Dedifferentiated amniotic fluid mesenchymal stem cell (primary cell): ENCODE measurements around the gene SMIM5.
"Not testable (repeated sequence)": the region's sequence is repeated elsewhere in the genome, so short reads cannot be mapped to it uniquely, and the experiment has no call there.

Source experiments
- DNase-seq: peaks from one replicate; pipeline ENCODE4 v3.0.0-alpha.2; 2016; ENCODE audit errors: extremely low spot score

SMIM5 gene, protein sequence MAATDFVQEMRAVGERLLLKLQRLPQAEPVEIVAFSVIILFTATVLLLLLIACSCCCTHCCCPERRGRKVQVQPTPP

DNA sequence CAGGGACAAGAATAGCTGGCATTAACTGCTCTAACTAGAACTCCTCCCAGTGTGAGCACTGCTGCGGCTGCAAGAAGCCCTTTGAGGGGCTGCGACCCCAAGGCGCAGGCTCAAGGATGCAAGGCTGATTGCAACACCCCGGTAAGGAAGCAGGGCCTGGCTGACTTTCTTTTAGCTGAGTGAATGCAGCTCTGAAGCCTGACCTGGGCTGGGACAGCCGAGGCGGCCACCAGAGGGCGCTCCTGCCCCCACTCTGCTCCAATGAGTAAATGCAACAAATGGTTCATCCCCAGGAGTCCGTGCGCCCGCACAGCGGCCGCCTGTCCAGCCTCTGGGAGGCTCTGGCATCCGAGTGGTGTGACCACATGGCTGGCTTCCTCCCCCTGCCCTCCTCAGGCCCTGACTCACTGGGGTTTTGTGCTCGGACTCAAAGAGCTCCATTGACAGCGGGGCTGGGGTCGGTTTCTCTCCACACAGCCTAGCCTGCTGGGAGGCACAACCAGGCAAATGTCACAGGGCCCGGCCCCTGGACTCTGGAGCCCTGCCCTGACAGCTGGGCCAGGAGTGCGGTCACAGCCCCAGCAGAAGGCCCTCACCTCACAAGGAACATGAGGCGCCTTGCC, at the start of gene SMIM5:
TSS of gene SMIM5 (plus strand) at position 572 of the 623 bp plus-strand sequence. CDS start 6,768 bp downstream, outside the sequence.
- peak; percentile 69 for DNase-seq

DNA sequence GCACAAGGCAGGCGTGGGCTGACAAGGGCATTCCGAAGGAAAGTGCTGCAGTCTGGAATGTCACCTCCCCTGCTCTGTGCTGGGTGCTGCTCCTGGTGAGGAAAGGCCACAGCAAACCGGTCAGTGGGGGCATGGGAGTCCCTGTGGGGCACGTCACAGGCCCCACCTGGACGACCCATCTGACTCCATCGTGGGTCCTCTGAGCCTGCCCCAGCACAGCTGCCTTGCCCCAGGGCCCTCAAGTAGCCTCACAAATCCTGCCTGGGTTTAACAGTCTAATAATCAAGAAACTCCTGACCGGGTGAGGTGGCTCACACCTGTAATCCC, 48.4 kb upstream of the SMIM5 start:
- DNase-seq: no peak

DNA sequence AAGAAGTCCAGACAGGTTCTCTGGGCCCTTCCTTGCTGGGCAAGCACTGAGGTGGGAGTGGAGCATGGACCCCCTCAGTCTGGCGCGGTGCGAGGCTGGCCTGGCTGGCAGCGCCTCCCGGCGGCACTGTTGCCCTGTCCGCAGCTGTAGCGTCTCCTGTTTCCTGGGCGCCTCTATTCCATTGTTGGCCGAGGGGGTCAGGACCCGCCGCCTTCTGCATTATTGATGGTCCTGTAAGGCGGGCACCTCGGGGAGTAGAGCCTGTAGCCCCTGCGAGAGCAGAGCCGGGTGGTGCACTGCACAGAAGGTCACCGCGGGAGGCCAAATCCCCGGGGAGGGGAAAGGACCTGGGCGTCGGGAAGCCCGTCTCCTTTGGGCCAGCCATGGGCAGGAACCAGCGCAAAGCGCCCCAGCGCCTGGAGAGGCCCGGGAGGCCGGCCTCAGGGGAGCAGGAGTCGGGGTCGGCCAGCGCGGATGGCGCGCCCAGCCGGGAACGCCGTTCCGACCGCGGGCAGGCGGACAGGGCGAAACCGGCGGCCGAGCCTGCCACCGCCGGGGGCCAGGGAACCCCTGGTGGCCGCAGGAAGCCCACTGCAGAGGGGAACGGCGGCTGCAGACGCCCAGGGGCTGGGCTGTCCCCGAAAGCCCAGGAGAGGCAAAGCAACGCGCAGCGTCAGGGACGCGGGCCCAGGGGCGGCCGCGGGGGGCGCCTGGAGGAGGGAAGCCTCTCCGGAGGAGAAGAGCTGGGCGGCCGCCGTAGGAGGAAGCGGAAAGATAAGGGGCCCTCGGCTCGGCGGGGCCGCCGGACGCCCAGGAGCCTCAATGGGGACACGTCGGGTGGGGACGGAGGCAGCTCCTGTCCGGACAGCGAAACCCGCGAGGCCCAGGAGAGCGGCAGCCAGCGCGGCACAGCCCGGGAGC, 45.3 kb upstream of the SMIM5 start, which contains the start of gene MYO15B:
TSS of gene MYO15B (plus strand) at position 126 of the 921 bp plus-strand sequence. CDS start at position 384, 258 bp downstream.
- no peak for DNase-seq

DNA sequence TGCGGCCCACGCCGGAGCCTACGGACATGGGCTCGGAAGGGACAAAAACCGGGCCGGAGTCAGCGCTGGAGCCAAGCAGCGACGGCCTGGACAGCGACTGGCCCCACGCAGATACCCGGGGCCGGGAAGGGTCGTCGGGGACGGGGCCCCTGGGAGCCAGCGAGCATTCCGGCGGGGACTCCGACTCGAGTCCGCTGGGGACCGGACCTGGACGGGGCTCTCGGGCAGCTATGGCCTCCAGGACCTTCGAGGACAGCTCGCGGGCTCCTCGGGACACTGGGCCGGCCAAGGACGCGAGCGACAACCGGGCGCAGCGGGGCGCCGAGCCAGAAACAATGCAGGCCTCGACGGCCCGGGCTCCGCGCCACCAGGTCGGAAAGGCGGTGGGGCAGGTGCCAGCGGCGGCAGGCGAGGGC, 44.6 kb upstream of the SMIM5 start:
- no peak for DNase-seq

DNA sequence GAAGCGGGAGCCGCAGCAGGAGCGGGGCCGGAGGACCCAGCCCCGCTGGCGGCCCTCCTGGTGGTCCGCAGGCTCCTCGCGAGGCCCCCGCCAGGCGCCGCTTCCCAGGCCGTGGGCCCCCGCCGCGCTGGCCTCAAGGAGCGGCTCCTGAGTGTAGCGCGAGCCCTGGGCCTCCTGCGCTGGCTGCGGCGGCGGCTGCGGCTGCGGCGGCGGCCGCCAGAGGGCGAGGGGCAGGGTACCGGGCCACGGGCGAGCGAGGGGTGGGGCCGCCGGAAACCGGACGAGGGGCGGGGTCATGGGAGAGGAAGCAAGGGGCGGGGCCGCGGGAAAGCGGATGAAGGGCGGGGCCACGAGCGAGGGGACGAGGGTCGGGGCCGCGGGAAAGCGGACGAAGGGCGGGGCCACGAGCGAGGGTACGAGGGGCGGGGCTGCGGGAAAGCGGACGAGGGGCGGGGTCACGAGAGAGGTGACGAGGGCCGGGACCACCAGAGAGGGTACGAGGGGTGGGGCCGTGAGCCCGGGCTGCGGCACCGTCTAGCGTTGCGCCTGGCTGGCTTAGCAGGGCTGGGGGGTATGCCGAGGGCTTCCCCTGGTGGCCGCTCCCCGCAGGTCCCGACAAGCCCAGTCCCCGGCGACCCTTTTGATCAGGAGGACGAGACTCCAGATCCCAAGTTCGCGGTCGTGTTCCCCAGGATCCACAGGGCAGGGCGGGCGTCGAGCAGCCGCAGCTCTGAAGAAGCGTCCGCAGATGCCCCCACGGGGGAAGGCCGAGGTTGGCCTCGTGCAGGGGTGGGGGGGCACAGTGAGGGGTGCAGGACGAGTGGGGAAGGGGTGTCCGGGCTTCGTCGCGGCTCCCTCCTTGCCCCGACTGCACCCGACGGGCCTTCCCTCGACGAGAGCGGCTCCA, 44.0 kb upstream of the SMIM5 start:
- peak; percentile 68 for DNase-seq

DNA sequence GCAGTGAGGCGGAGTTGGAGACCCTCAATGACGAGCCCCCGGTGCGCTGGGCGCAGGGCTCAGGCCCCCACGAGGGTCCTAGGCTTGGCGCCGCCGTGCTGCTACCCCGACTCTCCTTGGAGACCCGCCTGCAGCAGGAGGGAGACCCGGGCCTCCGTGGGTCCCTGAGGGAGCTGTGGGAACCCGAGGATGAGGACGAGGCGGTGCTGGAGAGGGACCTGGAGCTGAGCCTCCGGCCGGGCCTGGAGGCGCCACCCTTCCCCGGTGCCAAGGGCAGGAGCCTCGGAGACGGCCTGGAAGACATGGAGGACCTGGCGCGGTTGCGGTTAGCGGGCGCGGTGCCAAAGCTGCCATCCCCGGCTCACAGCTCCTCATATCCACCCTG, 43.3 kb upstream of the SMIM5 start:
- DNase-seq: no peak

DNA sequence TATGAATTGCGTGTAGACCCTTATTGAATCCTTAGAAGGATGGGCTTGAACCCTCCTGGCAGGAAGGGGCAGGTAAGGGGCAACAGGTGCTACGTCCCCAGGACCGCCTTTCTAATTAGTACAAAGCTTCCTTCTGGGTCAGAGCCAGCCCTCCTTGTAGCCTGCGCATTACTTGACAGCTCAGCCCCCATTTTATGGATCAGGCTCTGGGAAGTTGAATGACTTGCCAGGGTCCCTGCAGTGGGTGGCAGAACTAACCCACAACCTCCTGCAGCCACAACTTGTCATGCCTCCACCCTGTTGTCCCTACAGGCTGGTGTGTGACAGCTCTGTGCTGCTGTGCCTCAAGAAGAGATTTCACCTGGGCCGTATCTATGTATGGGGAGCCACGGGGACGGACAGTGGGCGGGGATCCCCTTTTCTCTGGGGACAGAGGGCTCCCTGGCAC, 42.9 kb upstream of the SMIM5 start:
- DNase-seq: no peak

DNA sequence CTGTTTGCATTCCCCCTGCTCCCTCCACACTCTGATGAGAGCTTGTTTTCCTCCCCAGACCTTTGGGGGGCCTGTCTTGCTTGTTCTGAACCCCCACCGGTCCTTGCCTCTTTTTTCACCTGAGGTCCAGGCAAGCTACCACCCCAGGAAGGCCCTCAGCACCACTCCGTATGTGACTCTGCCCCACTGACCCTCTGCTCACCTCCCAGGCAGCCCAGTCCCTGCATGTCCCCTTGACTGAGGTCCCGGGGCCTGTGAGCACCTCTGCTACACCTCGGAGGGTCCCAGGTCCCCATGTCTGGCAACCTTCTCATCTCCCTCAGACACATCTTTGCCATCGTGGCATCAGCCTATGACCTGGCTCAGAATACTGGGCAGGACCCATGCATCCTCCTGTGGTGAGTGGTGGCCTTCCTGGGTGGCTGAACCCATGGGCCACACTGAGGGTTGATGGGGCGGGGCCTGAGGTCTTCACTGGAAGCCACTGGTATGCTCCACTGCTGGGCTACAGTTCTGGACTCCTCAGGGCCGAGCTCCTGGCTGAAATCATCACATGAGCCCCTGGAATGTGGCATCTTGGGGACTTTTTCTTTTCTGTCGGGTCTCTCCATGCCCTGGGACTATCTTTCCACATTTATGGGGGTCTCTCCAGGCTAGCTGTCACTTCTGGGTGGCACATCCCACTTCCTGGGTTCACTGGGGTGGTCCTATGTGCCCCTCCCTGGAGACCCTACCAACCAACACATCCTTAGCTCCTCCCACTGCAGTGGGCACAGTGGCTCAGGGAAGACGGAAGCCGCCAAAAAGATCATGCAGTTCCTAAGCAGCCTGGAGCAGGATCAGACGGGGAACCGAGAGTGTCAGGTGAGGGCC, 42.1 kb upstream of the SMIM5 start:
- no peak for DNase-seq

DNA sequence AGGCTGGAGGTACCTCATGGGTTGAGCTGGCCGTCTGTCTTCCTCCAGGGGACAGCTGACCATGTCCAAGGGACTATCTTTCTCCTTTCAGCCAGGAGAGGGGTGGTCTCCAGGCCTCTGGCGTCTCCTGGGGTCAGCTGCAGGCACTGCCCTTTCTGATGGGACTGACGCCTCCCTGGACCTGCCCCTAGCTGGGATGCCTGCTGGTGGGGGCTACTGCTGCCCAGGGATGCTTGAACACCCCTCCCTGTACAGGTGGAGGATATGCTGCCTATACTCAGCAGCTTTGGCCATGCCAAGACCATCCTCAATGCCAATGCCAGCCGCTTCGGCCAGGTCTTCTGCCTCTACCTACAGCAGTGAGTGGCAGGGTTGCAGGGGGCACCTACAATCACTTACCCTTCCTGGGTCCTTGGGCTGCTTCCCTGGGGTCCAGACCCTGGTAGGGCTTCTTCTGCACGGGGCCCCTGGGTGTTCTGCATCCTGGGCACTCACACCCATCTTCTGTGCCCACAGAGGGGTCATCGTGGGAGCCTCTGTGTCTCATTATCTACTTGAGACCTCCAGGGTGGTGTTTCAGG, 41.4 kb upstream of the SMIM5 start:
- no peak for DNase-seq

DNA sequence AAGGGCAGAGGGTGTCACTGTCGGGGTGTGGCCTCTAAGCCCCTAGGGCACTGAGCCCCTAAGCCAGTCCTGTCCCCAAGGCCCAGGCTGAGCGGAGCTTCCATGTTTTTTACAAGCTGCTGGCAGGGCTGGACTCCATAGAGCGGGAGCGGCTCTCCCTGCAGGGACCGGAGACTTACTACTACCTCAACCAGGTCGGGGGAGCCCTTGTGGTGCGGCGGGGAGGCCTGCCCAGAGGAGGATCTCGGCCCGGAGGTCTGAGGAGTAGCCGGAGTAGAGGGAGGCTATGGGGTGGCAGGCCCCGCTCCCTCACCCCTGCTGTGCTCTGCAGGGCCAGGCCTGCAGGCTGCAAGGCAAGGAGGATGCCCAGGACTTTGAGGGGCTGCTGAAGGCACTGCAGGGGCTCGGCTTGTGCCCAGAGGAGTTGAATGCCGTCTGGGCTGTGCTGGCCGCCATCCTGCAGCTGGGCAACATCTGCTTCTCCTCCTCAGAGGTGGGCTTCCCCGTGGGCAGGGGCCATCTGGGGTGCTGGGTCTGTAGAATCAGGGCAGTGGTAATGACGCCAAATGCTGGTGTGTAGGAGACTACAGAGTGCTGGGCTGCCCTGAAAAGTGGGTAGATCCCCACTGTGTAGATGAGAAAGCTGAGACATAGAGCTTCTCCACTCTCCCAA, 40.8 kb upstream of the SMIM5 start:
- DNase-seq: no peak

DNA sequence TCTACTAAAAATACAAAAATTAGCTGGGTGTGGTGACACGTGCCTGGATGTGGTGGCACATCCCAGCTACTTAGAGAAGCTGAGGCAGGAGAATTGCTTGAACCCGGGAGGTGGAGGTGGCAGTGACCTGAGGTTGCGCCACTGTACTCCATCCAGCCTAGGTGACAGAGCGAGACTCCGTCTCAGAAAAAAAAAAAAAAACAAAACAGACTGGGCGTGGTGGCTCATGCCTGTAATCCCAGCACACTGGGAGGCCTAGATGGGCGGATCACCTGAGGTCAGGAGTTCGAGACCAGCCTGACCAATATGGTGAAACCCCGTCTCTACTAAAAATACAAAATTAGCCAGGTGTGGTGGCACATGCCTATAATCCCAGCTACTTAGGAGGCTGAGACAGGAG, 39.8 kb upstream of the SMIM5 start:
- DNase-seq: not testable (repeated sequence)

DNA sequence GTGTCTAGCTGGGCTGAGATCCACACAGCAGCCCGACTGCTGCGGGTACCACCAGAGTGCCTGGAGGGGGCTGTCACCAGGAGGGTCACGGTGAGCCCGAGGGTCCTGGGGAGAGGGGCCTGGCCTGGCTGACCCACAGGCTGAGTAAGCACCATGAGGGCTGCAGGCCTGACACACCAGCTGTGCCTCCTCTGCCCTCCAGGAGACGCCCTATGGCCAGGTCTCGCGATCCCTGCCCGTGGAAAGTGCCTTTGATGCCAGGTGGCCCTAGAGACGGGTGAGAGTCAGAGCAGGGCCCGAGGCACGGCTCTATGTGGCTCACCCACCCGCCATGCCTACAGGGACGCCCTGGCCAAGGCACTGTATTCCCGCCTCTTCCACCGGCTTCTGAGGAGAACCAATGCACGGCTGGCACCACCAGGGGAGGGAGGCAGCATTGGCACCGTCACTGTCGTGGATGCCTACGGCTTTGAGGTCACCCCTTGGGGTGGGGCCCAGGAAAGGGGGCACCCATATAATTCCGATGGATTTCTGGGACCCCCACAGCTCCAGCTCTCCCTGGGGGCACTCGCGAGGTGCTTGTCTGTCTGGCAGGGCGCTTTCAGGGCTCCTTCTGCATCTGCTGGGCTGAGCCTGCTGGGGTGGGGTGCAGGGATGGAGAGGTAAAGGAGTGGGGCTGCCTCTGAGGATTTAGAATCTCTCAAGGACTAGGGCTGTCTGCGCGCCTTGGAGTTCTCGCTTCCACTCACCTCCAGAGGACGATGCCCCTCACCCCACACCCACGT, 38.5 kb upstream of the SMIM5 start:
- DNase-seq: no peak

DNA sequence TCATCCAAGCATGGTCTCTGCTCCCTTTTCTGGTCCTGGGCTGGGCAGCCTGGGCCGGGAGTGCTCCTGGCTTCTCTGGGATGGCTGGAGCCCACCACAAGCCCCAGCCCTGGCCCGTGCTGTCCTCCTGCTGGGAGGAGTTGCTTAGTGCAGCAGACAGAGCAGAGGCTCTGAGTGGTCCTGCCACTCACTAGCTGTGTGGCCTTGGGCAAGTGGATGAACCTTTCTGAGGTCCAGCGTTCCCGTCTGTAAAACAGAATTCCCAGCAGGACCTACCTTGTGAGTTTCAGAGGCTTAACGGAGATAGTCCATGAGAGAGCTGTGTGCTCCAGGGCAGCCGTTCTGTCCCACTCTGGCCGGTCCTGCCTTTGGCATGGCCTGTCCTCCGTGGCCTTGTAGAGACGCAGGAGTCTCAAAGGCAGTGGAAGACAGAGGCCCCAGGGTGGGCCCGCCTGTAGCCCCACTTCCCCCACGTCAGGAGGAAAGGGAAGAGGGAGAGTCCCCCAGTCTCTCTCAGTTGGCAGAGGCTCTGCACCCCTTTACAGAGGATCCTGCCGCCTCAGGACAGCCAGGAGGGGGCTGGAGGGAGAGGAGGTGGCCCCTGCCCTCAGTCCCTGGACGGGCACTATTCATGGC, 37.8 kb upstream of the SMIM5 start:
- DNase-seq: no peak

DNA sequence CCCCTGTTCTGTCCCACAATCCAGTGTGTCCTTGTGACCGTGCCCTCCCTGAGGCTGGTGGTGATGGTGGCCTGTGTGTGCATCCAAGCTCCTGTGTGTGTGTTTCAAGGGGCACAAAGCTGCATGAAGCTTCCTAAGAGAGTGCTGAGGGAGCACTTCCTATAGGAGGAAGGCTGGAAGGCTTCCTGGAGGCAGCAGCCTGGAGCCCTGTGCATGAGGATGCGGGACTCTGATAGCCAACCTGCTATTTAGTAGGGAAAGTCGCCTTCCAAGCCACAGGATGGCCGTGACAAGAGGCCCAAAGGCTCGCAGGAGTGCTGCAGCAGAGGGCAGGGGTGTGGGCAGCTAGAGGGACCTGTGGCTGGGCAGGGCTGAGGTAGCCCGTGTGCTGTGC, 37.3 kb upstream of the SMIM5 start:
- no peak for DNase-seq

DNA sequence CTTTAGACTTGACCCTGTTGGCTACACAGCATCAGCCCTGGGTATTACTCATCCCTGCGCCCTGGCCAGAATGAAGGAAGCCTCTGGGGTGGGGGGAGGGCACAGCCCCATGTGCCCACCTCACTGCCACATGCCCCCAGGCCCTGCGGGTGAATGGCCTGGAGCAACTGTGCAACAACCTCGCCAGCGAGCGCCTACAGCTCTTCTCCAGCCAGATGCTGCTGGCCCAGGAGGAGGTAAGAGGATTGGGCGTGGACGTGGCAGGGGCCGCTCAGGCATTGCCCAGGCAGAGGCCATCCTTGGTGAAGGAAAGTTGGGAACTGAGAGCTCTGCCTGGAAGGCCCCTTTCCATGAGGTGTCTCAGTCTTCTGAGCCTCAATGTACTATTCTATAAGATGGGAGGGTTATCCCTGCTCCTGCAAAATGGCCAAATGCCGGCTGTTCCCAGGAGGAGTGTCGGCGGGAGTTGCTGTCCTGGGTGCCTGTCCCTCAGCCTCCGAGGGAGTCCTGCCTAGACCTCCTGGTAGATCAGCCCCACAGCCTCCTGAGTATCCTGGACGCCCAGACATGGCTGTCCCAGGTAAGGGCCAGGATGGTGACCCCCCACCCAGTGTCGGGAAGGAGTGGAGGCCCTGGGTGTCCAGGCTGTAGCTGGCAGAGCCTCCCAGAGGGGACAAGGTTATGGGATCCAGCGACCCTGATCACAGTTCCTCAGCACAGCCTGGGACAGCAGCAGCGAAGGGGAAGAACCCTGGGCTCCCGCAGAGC, 36.7 kb upstream of the SMIM5 start:
- DNase-seq: no peak

DNA sequence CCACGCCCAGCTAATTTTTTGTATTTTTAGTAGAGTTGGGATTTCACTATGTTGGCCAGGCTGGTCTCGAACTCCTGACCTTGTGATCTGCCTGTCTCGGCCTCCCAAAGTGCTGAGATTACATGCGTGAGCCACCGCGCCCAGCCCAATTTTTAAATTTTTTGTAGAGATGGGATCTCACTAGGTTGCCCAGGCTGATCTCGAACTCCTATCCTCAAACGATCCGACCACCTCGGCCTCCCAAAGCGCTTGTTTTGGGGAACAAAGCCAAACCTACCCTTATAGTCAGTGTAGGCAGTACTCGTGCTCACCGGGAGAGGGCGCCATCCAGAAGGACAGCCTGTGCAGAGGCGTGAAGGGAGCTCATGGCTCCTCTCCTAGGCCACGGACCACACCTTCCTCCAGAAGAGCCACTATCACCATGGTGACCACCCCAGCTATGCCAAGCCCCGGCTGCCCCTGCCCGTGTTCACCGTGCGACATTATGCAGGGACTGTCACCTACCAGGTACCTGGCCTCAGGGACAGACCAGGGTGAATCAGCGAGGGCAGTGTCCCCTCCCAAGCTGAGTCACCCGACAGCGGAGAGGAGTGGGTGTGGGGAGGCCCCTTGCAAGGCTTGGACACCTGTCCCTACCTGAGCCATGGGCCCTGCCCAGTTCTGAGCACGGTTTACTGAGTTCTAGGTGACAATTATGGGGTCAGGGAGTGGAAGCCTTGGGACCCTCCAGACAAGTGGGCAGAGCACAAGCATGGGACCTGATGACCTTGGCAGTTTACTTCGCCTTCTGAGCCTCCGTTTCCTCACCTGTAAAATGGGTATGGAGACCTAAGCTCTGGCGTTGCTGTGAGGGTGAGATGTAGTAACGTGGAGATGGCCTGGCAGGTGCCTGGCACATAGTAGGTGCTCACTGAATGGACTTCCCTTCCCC, 31.9 kb upstream of the SMIM5 start:
- DNase-seq: no peak

DNA sequence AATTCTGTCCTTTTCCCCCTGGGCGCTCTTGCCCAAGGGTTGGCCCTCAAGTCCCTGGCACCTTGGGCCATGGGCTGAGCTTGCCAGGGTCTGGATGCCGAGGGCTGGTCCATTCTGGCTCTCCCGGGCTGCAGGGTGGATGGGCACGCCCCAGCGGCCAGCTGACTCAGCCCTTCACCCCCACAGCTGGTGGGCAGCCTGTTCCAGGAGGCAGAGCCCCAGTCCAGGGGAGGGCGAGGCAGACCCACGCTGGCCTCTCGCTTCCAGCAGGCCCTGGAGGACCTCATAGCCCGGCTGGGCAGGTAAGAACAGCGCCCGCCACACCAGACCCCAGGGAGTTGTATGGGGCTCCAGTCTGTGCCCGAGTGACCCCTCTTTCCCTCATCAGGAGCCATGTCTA, 30.6 kb upstream of the SMIM5 start:
- no peak for DNase-seq
